ENCODE results near the gene GRIK1.

Gene GRIK1

GRCh38 chr21:29753216-29753615 lies 186.6 kb downstream of the GRIK1 start:
- no peak for TF ChIP-seq CTCF (conservative IDR thresholded peaks at IDR 0.05; ENCODE audit: low read depth)
- H3K27ac ChIP-seq = no peak overlapping the region
- POLR2A ChIA-PET (ENCODE audit: low non-redundant PET) = no interaction called here
- CTCF ChIA-PET = no interaction called here
- no peak for DNase-seq (ENCODE audit: low spot score)

- ChIA-PET CTCF (interaction anchor here (0.7 kb wide), 1 partner anchor 1968 kb away, joined by 4 read pairs; no protein-coding TSS in a partner anchor), POLR2A (ENCODE audit: low non-redundant PET) (no interaction called here)
- TF ChIP-seq CTCF (conservative IDR thresholded peaks at IDR 0.05; ENCODE audit: low read depth) = no peak
- no peak overlapping the region for H3K27ac ChIP-seq
- DNase-seq (ENCODE audit: low spot score) = no peak
These were observed 188.2 kb downstream of the GRIK1 start for GRCh38 chr21:29751473-29752185.

- ChIA-PET POLR2A (ENCODE audit: low non-redundant PET) (no interaction called here), CTCF (no interaction called here)
- TF ChIP-seq CTCF (conservative IDR thresholded peaks at IDR 0.05; ENCODE audit: low read depth) = no peak
- no peak overlapping the region for H3K27ac ChIP-seq
- no peak for DNase-seq (ENCODE audit: low spot score)
These were observed 189.8 kb downstream of the GRIK1 start for GRCh38 chr21:29749957-29750356.

GRCh38 chr21:29749223-29749622 lies 190.6 kb downstream of the GRIK1 start:
- CTCF ChIA-PET = no interaction called here
- POLR2A ChIA-PET (ENCODE audit: low non-redundant PET) = no interaction called here
- no peak overlapping the region for H3K27ac ChIP-seq
- DNase-seq (ENCODE audit: low spot score) = no peak
- TF ChIP-seq CTCF (conservative IDR thresholded peaks at IDR 0.05; ENCODE audit: low read depth) = no peak

GRCh38 chr21:29748391-29749167 lies 191.2 kb downstream of the GRIK1 start:
- CTCF ChIA-PET = no interaction called here
- no peak overlapping the region for H3K27ac ChIP-seq
- DNase-seq (ENCODE audit: low spot score) = no peak
- POLR2A ChIA-PET (ENCODE audit: low non-redundant PET) = no interaction called here
- no peak for TF ChIP-seq CTCF (conservative IDR thresholded peaks at IDR 0.05; ENCODE audit: low read depth)

GRCh38 chr21:29741761-29742160 lies 198.0 kb downstream of the GRIK1 start:
- no peak for TF ChIP-seq CTCF (conservative IDR thresholded peaks at IDR 0.05; ENCODE audit: low read depth)
- no peak overlapping the region for H3K27ac ChIP-seq
- CTCF ChIA-PET = no interaction called here
- POLR2A ChIA-PET (ENCODE audit: low non-redundant PET) = no interaction called here
- no peak for DNase-seq (ENCODE audit: low spot score)

Measured in RWPE1 (cell line).